ENCODE results near the gene ADGRG7.

Gene ADGRG7

DNA sequence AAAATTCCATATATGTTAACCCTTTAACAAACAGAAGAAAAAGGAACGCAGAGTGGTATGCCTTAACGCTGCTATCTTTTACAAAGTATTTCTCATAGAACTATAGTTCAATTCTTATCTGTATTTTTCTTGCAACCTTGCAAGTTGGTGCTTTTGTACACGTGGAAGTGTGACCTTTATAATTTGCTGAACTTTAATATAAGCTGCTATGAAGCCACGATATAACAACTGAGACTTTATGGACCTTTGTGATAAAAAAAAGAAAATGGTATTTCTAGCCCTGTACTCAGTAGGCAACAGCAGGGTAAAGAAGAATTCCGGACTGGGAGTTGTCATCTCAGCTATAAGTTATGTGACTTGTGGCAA lies 93.6 kb downstream of the ADGRG7 start:
- DNase-seq: no peak

DNA sequence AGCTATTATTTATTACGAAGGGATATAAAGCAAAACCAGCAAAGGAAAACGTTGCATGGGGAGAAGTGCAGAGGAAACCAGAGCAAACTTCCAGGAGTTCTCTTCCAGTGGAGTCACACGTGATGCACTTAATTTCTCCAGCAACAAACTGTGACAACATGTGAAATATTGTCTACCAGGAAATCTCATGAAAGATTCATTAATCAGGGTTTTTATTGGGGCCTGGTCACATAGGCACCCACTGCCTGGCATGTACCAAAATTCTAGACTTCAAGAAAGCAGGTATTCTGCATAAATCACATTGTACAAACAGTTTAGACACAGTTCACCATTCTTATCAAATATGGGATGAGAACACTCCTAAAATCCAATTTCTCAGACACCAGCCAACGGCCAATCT lies 94.5 kb downstream of the ADGRG7 start:
- DNase-seq: no peak

DNA sequence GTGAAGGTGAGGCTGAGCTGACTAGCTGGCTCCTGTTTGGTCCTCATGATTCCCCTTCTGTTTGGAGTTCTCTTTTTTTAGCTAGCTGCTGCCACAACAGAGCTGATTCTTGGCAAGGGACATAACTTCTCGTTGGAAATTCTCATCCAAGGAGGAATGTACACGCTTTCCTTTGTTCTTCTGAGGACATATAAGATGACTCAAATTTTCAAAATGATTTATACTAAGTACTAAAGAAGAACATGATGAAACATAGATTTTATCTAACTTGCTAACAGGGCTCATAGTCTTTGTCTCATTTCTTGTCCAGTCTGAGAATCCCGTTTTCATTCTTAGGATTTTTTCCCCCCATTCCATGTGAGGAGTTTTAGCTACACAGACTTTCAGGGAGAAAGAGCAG lies 97.0 kb downstream of the ADGRG7 start:
- DNase-seq: no peak

DNA sequence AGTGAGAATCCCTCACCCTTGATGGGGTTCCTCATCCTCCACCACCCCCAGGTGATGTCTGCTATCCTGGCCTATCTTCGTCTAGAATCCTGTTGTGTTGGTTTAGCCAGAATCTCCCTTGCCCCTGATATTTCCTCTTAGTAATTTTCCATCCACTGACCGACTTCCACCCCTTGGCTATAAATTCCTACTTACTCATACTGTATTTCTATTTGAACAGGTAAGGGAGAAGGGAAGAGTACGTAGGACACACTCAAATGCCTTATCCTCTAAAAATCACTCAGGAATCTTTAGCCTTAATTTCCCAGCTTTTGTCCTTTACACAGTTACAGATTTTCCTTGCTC lies 99.2 kb downstream of the ADGRG7 start:
- DNase-seq: no peak

DNA sequence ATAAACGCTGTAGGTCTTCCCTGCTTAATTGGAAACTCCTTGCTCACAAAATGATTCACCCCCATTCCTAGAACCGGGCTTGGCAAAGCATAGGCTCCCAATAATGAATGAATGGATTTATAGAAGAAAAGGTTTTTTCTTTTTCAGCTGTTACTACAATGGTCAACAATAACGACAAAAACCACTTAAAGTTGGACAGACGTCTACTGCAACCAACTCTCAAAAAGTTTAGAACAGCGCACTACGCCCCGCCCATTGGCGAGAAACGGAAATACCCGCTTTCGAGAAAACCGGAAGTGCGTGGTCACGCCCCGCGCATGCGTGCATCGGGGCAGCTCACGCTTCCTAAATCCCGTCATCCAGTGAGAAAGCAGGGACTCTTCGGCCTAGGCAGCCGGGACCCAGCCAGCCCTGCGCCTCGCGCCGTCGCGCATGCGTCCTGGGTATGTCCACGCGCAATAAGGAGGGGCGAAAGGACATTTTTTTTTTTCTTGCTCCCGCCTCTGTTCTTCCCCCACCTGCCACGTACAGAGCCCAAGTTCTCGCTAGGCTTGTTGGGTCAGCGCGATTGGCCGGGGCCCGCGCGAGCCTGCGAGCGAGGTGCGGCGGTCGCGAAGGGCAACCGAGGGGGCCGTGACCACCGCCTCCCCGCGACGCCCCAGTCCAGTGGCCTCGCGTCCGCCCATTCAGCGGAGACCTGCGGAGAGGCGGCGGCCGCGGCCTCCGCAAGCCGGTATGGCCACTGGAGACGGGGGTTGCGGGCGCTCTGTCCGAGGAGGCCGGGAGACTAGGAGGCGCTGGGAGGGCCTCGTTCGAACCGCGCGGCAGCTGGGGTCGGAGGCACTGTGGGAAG lies 99.8 kb downstream of the ADGRG7 start, which contains the start of gene TFG:
TFG (plus strand) TSS at position 506 of the 853 bp plus-strand sequence. CDS start 4,192 bp downstream, outside the sequence.
- DNase-seq: peak; percentile 99

DNA sequence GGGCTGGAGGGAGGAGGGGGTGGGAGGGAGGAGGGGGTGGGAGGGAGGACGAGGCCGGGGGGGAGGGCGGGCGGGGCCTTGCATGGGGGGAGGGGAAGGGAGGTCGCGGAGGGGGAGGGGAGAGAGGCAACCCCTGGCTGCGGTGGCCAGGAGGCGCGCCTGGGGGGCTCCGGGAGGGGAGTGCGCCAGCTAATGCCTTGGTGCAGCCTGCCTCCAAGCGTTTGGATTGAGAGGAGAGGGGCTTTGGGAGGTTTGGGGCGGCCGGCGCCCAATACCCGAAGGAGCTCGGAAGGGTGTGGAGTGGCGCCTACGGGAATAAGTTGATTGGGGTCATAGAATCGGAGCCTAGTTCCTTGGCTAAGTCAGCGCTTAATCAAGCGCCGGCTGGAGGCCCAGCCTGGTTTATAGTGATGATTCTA lies 100.5 kb downstream of the ADGRG7 start:
- peak; percentile 76 for DNase-seq

DNA sequence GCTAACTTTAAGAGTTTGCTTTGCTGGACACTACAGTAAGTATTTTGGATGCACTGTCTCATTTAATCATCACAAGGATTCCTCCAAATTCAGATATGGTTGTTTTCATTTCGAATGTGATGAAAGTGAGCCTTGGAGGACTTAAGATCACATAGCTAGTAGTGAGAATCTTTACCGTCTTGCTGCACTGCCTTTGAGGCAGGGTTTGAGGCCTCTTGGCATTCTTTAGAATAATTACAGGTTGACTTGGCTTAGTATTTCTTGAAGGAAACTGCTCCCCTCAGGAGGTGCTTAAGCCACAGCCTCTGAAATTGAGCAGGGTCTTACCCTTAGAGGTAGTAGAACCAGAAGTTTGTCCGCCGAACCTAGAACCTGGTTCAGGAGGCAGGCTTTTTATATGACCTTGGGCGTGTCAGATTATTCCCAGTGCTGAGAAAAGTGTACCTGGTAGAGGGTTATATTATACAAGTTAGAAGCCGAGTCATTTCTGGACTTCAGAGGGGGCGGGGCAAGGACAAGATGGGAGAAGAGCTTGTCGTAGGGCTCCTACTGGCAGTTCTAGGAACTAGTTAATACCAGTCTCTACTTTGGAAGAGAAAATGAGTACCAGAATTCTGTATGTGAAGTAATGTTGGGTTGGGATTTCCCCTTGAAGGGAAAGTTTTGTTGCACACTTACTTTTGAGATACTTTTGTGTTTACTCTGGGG lies 101.0 kb downstream of the ADGRG7 start:
- DNase-seq: peak; percentile 87

- no peak for DNase-seq
Measured at GRCh38 chr3:100715176-100715575, 105.8 kb downstream of the ADGRG7 start.

GRCh38 chr3:100717063-100717462 lies 107.7 kb downstream of the ADGRG7 start:
- no peak for DNase-seq

GRCh38 chr3:100717637-100718487 lies 108.5 kb downstream of the ADGRG7 start:
- DNase-seq: no peak

DNA sequence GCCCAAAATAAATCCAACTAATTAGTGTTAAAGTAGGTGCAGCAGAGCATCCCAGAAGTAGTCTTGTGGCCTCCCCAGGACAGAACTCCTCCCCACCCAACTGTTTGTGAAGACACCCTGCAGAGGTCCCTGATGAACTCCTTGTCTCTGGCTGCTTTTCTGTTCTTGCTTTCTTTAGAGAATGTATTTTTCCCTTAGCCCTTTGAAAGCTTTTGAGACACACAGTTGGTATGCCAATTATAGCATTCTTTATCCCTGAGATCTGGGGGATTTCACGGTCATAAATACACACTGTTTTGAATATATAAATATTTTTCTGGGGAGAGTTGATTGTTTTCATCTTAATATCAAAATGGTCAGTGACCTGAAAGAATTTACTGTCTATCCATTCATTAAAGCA lies 109.7 kb downstream of the ADGRG7 start:
- DNase-seq: no peak

DNA sequence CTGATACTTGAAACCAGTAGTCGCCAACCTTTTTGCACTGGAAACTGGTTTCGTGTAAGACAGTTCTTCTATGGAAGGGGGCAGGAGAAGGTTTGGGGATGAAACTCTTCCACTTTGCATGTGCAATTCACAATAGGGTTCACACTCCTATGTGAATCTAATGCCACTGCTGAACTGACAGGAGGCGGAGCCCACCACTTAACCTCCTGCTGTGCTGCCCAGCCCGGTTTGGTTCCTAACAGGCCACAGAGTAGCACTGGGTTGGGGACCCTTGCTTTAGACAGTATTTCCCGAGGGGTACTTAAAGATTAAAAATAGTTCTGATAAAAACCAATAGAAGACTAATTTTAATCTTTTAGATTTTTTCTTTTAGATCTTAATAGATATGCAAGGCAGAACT lies 111.0 kb downstream of the ADGRG7 start:
- DNase-seq: no peak

GRCh38 chr3:100725935-100726513 lies 116.6 kb downstream of the ADGRG7 start:
- DNase-seq: no peak

GRCh38 chr3:100726706-100727105 lies 117.3 kb downstream of the ADGRG7 start:
- no peak for DNase-seq

GRCh38 chr3:100730524-100730923 lies 121.1 kb downstream of the ADGRG7 start:
- DNase-seq: no peak

- DNase-seq: no peak
Measured at GRCh38 chr3:100732435-100732834, 123.0 kb downstream of the ADGRG7 start.

- DNase-seq: no peak
Measured at GRCh38 chr3:100737334-100737733, 127.9 kb downstream of the ADGRG7 start.

DNA sequence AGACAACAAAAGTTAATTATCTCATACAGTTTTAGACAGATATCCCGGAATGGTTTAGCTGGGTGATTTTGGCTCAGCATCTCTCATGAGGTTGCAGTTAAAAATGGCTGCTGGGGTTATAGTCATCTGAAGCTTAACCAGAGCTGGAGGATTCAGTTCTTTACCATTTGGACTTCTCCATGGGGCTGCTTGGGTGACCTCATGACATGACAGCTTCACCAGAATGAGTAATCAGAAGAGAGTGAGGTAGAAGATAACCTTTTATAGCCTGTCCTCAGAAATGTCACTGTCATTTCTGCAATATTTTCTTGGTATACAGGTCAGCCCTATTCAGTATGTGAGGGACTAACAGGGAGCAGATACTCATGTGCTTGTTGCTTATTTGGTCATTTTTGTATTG lies 130.8 kb downstream of the ADGRG7 start:
- DNase-seq: no peak

DNA sequence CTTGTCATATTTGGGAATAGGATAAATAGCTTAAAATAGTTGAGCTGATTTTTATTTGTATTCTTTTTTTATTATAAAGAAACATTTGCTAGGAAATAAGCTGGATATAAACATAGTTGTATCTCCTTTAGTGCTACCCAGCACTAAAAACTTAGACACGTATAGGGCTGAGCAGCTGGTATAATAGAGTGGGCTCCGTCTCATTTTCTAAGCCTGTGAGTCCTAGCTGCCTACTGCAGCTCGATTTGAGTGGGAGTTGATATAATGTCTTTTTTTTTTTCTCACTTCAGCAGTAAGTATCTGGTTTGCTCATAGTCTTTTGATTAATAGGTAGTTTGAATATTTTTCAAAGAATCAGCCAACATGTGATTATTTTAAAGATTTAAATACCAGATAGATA lies 134.1 kb downstream of the ADGRG7 start:
- DNase-seq: no peak

DNA sequence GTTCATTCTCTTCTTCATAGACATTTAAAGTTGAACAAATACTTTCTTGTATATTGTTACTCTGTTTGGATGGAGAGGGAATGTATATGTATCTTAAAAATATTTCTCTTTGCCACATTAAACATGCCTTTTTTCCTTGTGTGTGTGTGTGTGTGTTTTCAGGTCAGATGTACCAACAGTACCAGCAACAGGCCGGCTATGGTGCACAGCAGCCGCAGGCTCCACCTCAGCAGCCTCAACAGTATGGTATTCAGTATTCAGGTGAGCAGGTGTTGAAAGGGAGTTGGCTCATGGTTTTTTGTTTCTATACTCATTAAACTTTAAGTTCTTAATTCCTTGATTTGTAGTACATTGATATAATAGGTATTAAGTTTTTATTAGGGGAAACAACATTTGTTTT lies 135.3 kb downstream of the ADGRG7 start:
- DNase-seq: no peak
